Measurements from ENCODE around the gene BTBD6.

BTBD6 gene

GRCh38 chr14:105229099-105229655 is 19.2 kb upstream of the BTBD6 start:
- DNase-seq (ENCODE audit: low read depth), result no peak

GRCh38 chr14:105240811-105241576 is 7.3 kb upstream of the BTBD6 start:
- no peak for DNase-seq (ENCODE audit: low read depth)

GRCh38 chr14:105241641-105242040 is 6.7 kb upstream of the BTBD6 start:
- DNase-seq (ENCODE audit: low read depth), result no peak

GRCh38 chr14:105244334-105244733 is 4.0 kb upstream of the BTBD6 start:
- DNase-seq (ENCODE audit: low read depth), result no peak

- no peak for DNase-seq (ENCODE audit: low read depth)
Observed at GRCh38 chr14:105247026-105247425, 1.3 kb upstream of the BTBD6 start.

GRCh38 chr14:105247715-105248367 is 492 bp upstream of the BTBD6 start:
- DNase-seq (ENCODE audit: low read depth), result no peak

GRCh38 chr14:105249182-105250007 is 1.1 kb downstream of the BTBD6 start:
- DNase-seq (ENCODE audit: low read depth), result no peak

GRCh38 chr14:105250008-105250366 is 1.7 kb downstream of the BTBD6 start:
- no peak for DNase-seq (ENCODE audit: low read depth)

- no peak for DNase-seq (ENCODE audit: low read depth)
Observed at GRCh38 chr14:105250986-105251385, 2.7 kb downstream of the BTBD6 start.

GRCh38 chr14:105251920-105252319 is 3.6 kb downstream of the BTBD6 start:
- no peak for DNase-seq (ENCODE audit: low read depth)

GRCh38 chr14:105252552-105253328 is 4.4 kb downstream of the BTBD6 start:
- DNase-seq (ENCODE audit: low read depth), result no peak

GRCh38 chr14:105253329-105253682 is 5.0 kb downstream of the BTBD6 start:
- no peak for DNase-seq (ENCODE audit: low read depth)

GRCh38 chr14:105255021-105255507 is 6.7 kb downstream of the BTBD6 start:
- DNase-seq (ENCODE audit: low read depth), result no peak

- no peak for DNase-seq (ENCODE audit: low read depth)
Observed at GRCh38 chr14:105256292-105256960, 8.1 kb downstream of the BTBD6 start.

GRCh38 chr14:105257464-105257863 is 9.1 kb downstream of the BTBD6 start:
- no peak for DNase-seq (ENCODE audit: low read depth)

- DNase-seq (ENCODE audit: low read depth), result no peak
Observed at GRCh38 chr14:105258846-105259245, 10.5 kb downstream of the BTBD6 start.

GRCh38 chr14:105260959-105261358 is 12.6 kb downstream of the BTBD6 start:
- no peak for DNase-seq (ENCODE audit: low read depth)

- DNase-seq (ENCODE audit: low read depth), result no peak
Observed at GRCh38 chr14:105261781-105262180, 13.4 kb downstream of the BTBD6 start.

GRCh38 chr14:105267820-105268548 is 19.7 kb downstream of the BTBD6 start:
- DNase-seq (ENCODE audit: low read depth), result no peak

- no peak for DNase-seq (ENCODE audit: low read depth)
Observed at GRCh38 chr14:105268736-105269354, 20.5 kb downstream of the BTBD6 start.

Measured in CMK (cell line).